GM10266 (cell line): ENCODE measurements around the gene MGMT.

ENCODE experiments used
- DNase-seq: peaks from one replicate; pipeline ENCODE4 v3.0.0; 2012; ENCODE audit errors: extremely low spot score
- CTCF ChIP-seq: IDR thresholded peaks from 2 replicates; pipeline ENCODE4 v1.5.1; 2012; ENCODE audit warnings: mild to moderate bottlenecking, low read depth; ENCODE audit not compliant: control insufficient read depth, insufficient read depth; ENCODE audit errors: missing control alignments

The MGMT gene

GRCh38 chr10:129814681-129815646 is 347.9 kb downstream of the MGMT start:
- TF ChIP-seq CTCF, result no peak

GRCh38 chr10:129815898-129816655 is 349.0 kb downstream of the MGMT start:
- DNase-seq, result no peak
- TF ChIP-seq CTCF, result no peak

More at GRCh38 chr10:129814681-129815646, 347.9 kb downstream of the MGMT start:
- DNase-seq, result no peak

- no peak for DNase-seq
- TF ChIP-seq CTCF, result no peak
These were observed 349.6 kb downstream of the MGMT start for GRCh38 chr10:129816656-129817045.
